HepG2 (cell line): ENCODE data around the gene PIK3CA. TPM values are rescaled to one million over a fixed set of nuclear protein-coding genes. Genes with fewer than 3 reads are reported as not detected.

Experiments
- ATAC-seq: fragments of 200-7000 bp; cut with Tn5 transposase; 3 replicates; pipeline ENCODE4 v1.9.1; 2020; ENCODE audit warnings: mild to moderate bottlenecking, moderate library complexity
- BruUV-seq: library from RNA; stranded (reverse); fragments of 400-500 nt; replicated peaks from 2 replicates; lab custom pipeline; 2021; lab: Mats Ljungman, UMichigan
- CTCF ChIA-PET: fragments of 300-600 bp; formaldehyde crosslinking; extraction: SDS; loops from one replicate; lab custom pipeline; 2021; ENCODE audit warnings: low total read pairs, inconsistent platforms, low intra/inter-chr PET ratio; lab: Yijun Ruan, JAX
- POLR2A ChIA-PET: fragments of 350-600 bp; sonication (Branson Sonifier 250); formaldehyde crosslinking; loops from one replicate; lab custom pipeline; 2020; ENCODE audit warnings: antibody characterized with exemption, inconsistent platforms; lab: Yijun Ruan, JAX
- DNase-seq: peaks from one replicate; pipeline ENCODE4 v3.0.0-alpha.2; 2015; ENCODE audit warnings: low spot score
- FAIRE-seq: peaks from 3 replicates; lab custom pipeline; 2011; peaks lifted over from hg19 to GRCh38; lab: Jason Lieb, UNC
- H2AFZ ChIP-seq: one replicate; pipeline ENCODE4 v1.6.1; 2011; ENCODE audit warnings: low read length, inconsistent platforms
- H3K27ac ChIP-seq: fragments of 300-600 bp; 3 replicates; pipeline ENCODE4 v1.8.0; 2011; ENCODE audit warnings: mixed run types, mild to moderate bottlenecking, mixed read lengths, low read length, inconsistent platforms; ENCODE audit not compliant: insufficient read depth; ENCODE audit errors: extremely low read length
- H3K27me3 ChIP-seq, 2 experiments: fragments of 200-600 bp in 1 of 2; 2 replicates in 1 of 2; 3 replicates in 1 of 2; pipeline versions ENCODE4 v1.6.0 to v1.8.0; 2011; ENCODE audit warnings: low read length in 2 of 2, mild to moderate bottlenecking in 2 of 2, moderate library complexity in 2 of 2, inconsistent platforms in 1 of 2; ENCODE audit not compliant: insufficient read depth in 2 of 2, control insufficient read depth in 1 of 2
- H3K36me3 ChIP-seq, 2 experiments: fragments of 200-600 bp in 1 of 2; replicated peaks in 1 of 2; 2 replicates in 1 of 2; 3 replicates in 1 of 2; pipeline versions ENCODE4 v1.5.1 to v1.8.0; 2011; ENCODE audit warnings: low read length in 2 of 2, inconsistent platforms in 1 of 2; ENCODE audit not compliant: insufficient read depth in 2 of 2, control insufficient read depth in 1 of 2
- H3K4me1 ChIP-seq: 2 replicates; pipeline ENCODE4 v1.5.1; 2012; ENCODE audit warnings: low read length, inconsistent platforms; ENCODE audit not compliant: insufficient read depth
- H3K4me2 ChIP-seq: 2 replicates; pipeline ENCODE4 v1.6.0; 2011; ENCODE audit warnings: low read depth, low read length, inconsistent platforms
- H3K4me3 ChIP-seq, 3 experiments: fragments of 200-600 bp in 1 of 3; sonication (generic), shearing (Covaris generic) in 1 of 3; replicated peaks in 1 of 3; 2 replicates each; pipeline ENCODE4 v1.5.1; 2011 to 2016; ENCODE audit warnings: low read length in 3 of 3, inconsistent platforms in 2 of 3, low read depth in 2 of 3, mild to moderate bottlenecking in 2 of 3, control low read depth in 1 of 3, mixed read lengths in 1 of 3; ENCODE audit not compliant: insufficient read depth in 1 of 3
- H3K79me2 ChIP-seq: one replicate; pipeline ENCODE4 v1.6.1; 2011; ENCODE audit warnings: low read length, inconsistent platforms; ENCODE audit not compliant: insufficient read depth
- H3K9ac ChIP-seq: 2 replicates; pipeline ENCODE4 v1.6.0; 2011; ENCODE audit warnings: mild to moderate bottlenecking, low read depth, low read length, inconsistent platforms; ENCODE audit not compliant: insufficient read depth
- H3K9me3 ChIP-seq: 2 replicates; pipeline ENCODE4 v1.5.1; 2012; ENCODE audit warnings: mild to moderate bottlenecking, low read length
- H4K20me1 ChIP-seq: 2 replicates; pipeline ENCODE4 v1.6.0; 2011; ENCODE audit warnings: inconsistent platforms, mild to moderate bottlenecking, low read length, moderate library complexity; ENCODE audit not compliant: insufficient read depth
- CREB1 ChIP-seq, 2 experiments: fragments of 450-650 bp in 1 of 2; IDR thresholded peaks; 2 replicates each; pipeline ENCODE4 v1.6.1; 2016 to 2017; ENCODE audit warnings: control low read depth in 1 of 2, mild to moderate bottlenecking in 1 of 2, missing compliant biosample characterization in 1 of 2, missing genetic modification characterization in 1 of 2
- EZH2 ChIP-seq: conservative IDR thresholded peaks from 2 replicates; pipeline ENCODE4 v1.6.1; 2012; ENCODE audit warnings: mild to moderate bottlenecking, low read depth, low read length, moderate library complexity
- FIP1L1 ChIP-seq: fragments of 200-400 bp; formaldehyde crosslinking; IDR thresholded peaks from 2 replicates; pipeline ENCODE4 v1.6.1; 2018; ENCODE audit warnings: low read depth, mild to moderate bottlenecking, low read length, moderate library complexity, borderline replicate concordance; ENCODE audit not compliant: insufficient read depth
- HMGA1 ChIP-seq: sonication (generic); formaldehyde crosslinking; conservative IDR thresholded peaks from 2 replicates; pipeline ENCODE4 v1.4.0; 2020; ENCODE audit warnings: missing genetic modification reagents
- IRF1 ChIP-seq: sonication (generic); formaldehyde crosslinking; IDR thresholded peaks from 2 replicates; pipeline ENCODE4 v1.4.0; 2020; ENCODE audit warnings: low read depth, mild to moderate bottlenecking, missing genetic modification reagents
- JUN ChIP-seq: sonication (generic); formaldehyde crosslinking; IDR thresholded peaks from 2 replicates; pipeline ENCODE4 v1.4.0; 2020; ENCODE audit warnings: mild to moderate bottlenecking, missing genetic modification reagents
- MLXIP ChIP-seq: sonication (generic); formaldehyde crosslinking; IDR thresholded peaks from 2 replicates; pipeline ENCODE4 v1.9.0; 2021; ENCODE audit warnings: missing genetic modification reagents, borderline replicate concordance
- NR2F2 ChIP-seq: IDR thresholded peaks from 2 replicates; pipeline ENCODE4 v1.6.1; 2012; ENCODE audit warnings: low read depth, inconsistent platforms, borderline replicate concordance
- SIX4 ChIP-seq: sonication (generic); formaldehyde crosslinking; IDR thresholded peaks from 2 replicates; pipeline ENCODE4 v1.4.0; 2020; ENCODE audit warnings: missing genetic modification reagents
- SMAD1 ChIP-seq: sonication (generic); formaldehyde crosslinking; IDR thresholded peaks from 2 replicates; pipeline ENCODE4 v1.4.0; 2020; ENCODE audit warnings: missing genetic modification reagents, low read depth, mild to moderate bottlenecking, borderline replicate concordance
- ZBTB25 ChIP-seq: IDR thresholded peaks from 2 replicates; pipeline ENCODE4 v1.6.1; 2018; ENCODE audit warnings: missing genetic modification reagents
- ZNF234 ChIP-seq: sonication (generic); formaldehyde crosslinking; conservative IDR thresholded peaks from 2 replicates; pipeline ENCODE4 v1.5.1; 2020; ENCODE audit warnings: mild to moderate bottlenecking, missing genetic modification reagents
- ZNF460 ChIP-seq: sonication (generic); formaldehyde crosslinking; IDR thresholded peaks from 2 replicates; pipeline ENCODE4 v1.5.1; 2020; ENCODE audit warnings: missing genetic modification reagents, mild to moderate bottlenecking, borderline replicate concordance
- ZNF670 ChIP-seq: sonication (generic); formaldehyde crosslinking; IDR thresholded peaks from 2 replicates; pipeline ENCODE4 v1.8.0; 2022; ENCODE audit warnings: mild to moderate bottlenecking, missing genetic modification reagents, borderline replicate concordance
- ZNF776 ChIP-seq: sonication (generic); formaldehyde crosslinking; IDR thresholded peaks from 2 replicates; pipeline ENCODE4 v1.4.0; 2020; ENCODE audit warnings: mild to moderate bottlenecking, missing genetic modification reagents
- WGBS: methylation state at CpG from one replicate; pipeline ENCODE4 v1.1.6; 2017; ENCODE audit warnings: low lambda C conversion rate; 5-methylcytosine and 5-hydroxymethylcytosine counted together
- in situ Hi-C: cut with HindIII; loops from 2 replicates; pipeline ENCODE4 v1.10.0; 2017; ENCODE audit warnings: low pct_unique_long_range_greater_than_20kb; ENCODE audit not compliant: extremely low pct_ligation_motif_present
- intact Hi-C: fragments of 100-400 bp; cut with micrococcal nuclease; formaldehyde crosslinking; loops from one replicate; pipeline ENCODE4 v1.10.0; 2022; ENCODE audit not compliant: unreplicated experiment
- polyA plus RNA-seq, 8 experiments: library from polyadenylated mRNA; depleted of rRNA in 3 of 8; stranded (reverse) in 7 of 8; unstranded in 1 of 8; fragments of >200 nt; fragmentation: Illumina TruSeq in 4 of 8; extraction: Trizol in 4 of 8; gene quantifications; 2 replicates each; pipeline versions ENCODE4 v1.2.1 to v1.2.3, GENCODE V29; 2011 to 2016; ENCODE audit warnings: low read depth in 4 of 8, missing spikeins in 1 of 8, mixed read lengths in 1 of 8; ENCODE audit not compliant: insufficient read depth in 1 of 8
- total RNA-seq, 5 experiments: library from RNA; depleted of rRNA; stranded (reverse); fragments of >200 nt; fragmentation: Illumina TruSeq; extraction: Trizol; gene quantifications; 2 replicates each; pipeline ENCODE4 v1.2.3, GENCODE V29; 2016; ENCODE audit warnings: low read depth in 1 of 5

The PIK3CA gene
- total and polyA plus RNA-seq, 2 of the 13 experiments (the other 11 are each of a cell fraction or from before 2014, with no cell fraction given) = 5.7 to 11.4 TPM

- H3K4me1 ChIP-seq = peaks cover 22% of the 10 kb centered on the region
- no peaks in the 10 kb centered on the region for H3K9me3 ChIP-seq
- H4K20me1 ChIP-seq = peaks cover 15% of the 10 kb centered on the region; the same call in 1 of the 2 replicates
- peaks cover 70% of the 10 kb centered on the region for H3K79me2 ChIP-seq
- in situ Hi-C loops = no loop called here
- FAIRE-seq = no peak
- intact Hi-C loops = no loop called here
- no peaks in the 10 kb centered on the region for H3K36me3 ChIP-seq
- POLR2A ChIA-PET = no interaction called here
- no peak overlapping the region for H2AFZ ChIP-seq
- no peak for TF ChIP-seq IRF1
- TF ChIP-seq ZNF234 = no peak
- no peak for TF ChIP-seq HMGA1 (CRISPR knock-in tag)
- TF ChIP-seq, all 625 proteins: peak for 0
- ATAC-seq (no peak), DNase-seq (no peak)
- Histone ChIP-seq H3K4me3 (no peak overlapping the region), H3K4me2 (no peak overlapping the region), H3K27ac (no peak overlapping the region), H3K27me3 (no peaks in the 10 kb centered on the region; a peak in 1 of 5 replicates), H3K9ac (no peak overlapping the region)
- CTCF ChIA-PET = no interaction called here
- no TSS peak for BruUV-seq
These were observed 3.3 kb downstream of the PIK3CA start for GRCh38 chr3:179151474-179151873.

GRCh38 chr3:179156170-179156569 is 8.0 kb downstream of the PIK3CA start:
- no peak overlapping the region for H3K4me3 ChIP-seq
- peaks cover 10% of the 10 kb centered on the region; the same call in 1 of the 2 replicates for H4K20me1 ChIP-seq
- no peak for DNase-seq
- H3K9me3 ChIP-seq = no peaks in the 10 kb centered on the region
- no peaks in the 10 kb centered on the region for H3K36me3 ChIP-seq
- ChIA-PET CTCF (no interaction called here), POLR2A (no interaction called here)
- no peak for FAIRE-seq
- H3K9ac ChIP-seq = no peak overlapping the region
- H3K4me1 ChIP-seq = peaks cover 6% of the 10 kb centered on the region
- H3K79me2 ChIP-seq = peaks cover 70% of the 10 kb centered on the region
- H2AFZ ChIP-seq = no peak overlapping the region
- no peak overlapping the region for H3K27ac ChIP-seq
- WGBS = 100% methylated on average over 1 of the region's 1 CpG
- ATAC-seq = no peak
- intact Hi-C loops = no loop called here
- BruUV-seq = no TSS peak
- in situ Hi-C loops = no loop called here
- no peaks in the 10 kb centered on the region for H3K27me3 ChIP-seq
- H3K4me2 ChIP-seq = no peak overlapping the region
- no peak for TF ChIP-seq SMAD1 (CRISPR knock-in tag)
- TF ChIP-seq ZBTB25 = no peak
- no peak for TF ChIP-seq ZNF670 (CRISPR knock-in tag)
- TF ChIP-seq EZH2 = no peak
- TF ChIP-seq SIX4 (CRISPR knock-in tag) = no peak
- no peak for TF ChIP-seq JUN (CRISPR knock-in tag)
- TF ChIP-seq CREB1 (IDR thresholded peaks at IDR 0.05) = no peak
- TF ChIP-seq CREB1 (CRISPR knock-in tag; IDR thresholded peaks at IDR 0.05) = no peak
- no peak for TF ChIP-seq ZNF776 (CRISPR knock-in tag)
- no peak for TF ChIP-seq MLXIP (CRISPR knock-in tag)
- no peak for TF ChIP-seq FIP1L1
- TF ChIP-seq NR2F2 = no peak
- TF ChIP-seq ZNF460 = no peak
